CD4-positive, alpha-beta T cell treated with Interleukin-17A for 1 hour (primary cell): ENCODE data around the gene WNT6.

Source experiments
- DNase-seq: peaks from one replicate; pipeline ENCODE4 v3.0.0-alpha.2; 2020

The WNT6 gene

DNA sequence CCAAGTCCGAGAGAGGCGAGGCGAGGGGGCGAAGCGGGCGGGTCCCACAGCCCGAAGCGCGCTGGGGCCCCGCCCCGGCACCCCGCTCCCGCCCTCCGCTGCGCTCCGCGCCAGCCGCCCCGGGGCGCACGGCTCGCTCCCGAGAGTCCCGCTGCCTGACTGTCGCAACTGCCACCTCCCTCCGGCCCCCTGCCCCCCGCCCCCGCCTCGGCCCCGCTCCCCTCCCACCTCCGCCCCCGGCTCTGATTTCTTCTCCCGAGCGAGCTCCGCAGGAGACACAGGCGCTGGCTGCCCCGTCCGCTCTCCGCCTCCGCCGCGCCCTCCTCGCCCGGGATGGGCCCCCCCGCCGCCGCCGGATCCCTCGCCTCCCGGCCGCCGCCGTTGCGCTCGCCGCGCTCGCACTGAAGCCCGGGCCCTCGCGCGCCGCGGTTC, at the start of gene WNT6:
Gene WNT6 (plus strand): TSS at position 250 of the 432 bp plus-strand sequence. CDS start 233 bp downstream, outside the sequence.
- no peak for DNase-seq

- DNase-seq: no peak
Measured at GRCh38 chr2:218810256-218810655, 49.3 kb upstream of the WNT6 start.

GRCh38 chr2:218811382-218811781, 48.2 kb upstream of the WNT6 start:
- no peak for DNase-seq

- DNase-seq: no peak
Measured at GRCh38 chr2:218812096-218812815, 47.3 kb upstream of the WNT6 start.

- DNase-seq: no peak
Measured at GRCh38 chr2:218812861-218813260, 46.7 kb upstream of the WNT6 start.

GRCh38 chr2:218813771-218814460, 45.7 kb upstream of the WNT6 start:
- DNase-seq: no peak

GRCh38 chr2:218814540-218815243, 44.9 kb upstream of the WNT6 start:
- no peak for DNase-seq

DNA sequence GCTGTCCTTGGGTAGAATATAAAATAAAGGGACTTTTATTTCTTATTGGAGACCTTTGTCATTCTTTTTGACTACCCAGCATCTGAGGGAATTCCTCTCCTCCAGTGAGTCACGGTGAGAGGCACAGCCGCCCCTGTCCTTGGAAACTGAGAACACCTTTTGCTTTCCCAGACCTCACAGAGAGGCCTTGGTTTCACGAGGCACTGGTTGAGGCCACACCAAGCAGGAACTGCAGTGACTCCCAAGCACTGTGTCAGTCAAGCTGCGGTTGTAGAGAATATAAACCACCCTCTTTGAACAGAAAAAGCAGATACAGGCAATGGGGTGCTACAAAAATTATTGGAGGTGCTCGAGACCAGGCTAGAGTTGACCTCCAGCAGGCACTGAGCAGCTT, 44.4 kb upstream of the WNT6 start:
- no peak for DNase-seq

GRCh38 chr2:218815649-218816048, 44.0 kb upstream of the WNT6 start:
- no peak for DNase-seq

GRCh38 chr2:218816561-218817011, 43.0 kb upstream of the WNT6 start:
- DNase-seq: no peak

GRCh38 chr2:218819093-218819492, 40.5 kb upstream of the WNT6 start:
- DNase-seq: no peak

DNA sequence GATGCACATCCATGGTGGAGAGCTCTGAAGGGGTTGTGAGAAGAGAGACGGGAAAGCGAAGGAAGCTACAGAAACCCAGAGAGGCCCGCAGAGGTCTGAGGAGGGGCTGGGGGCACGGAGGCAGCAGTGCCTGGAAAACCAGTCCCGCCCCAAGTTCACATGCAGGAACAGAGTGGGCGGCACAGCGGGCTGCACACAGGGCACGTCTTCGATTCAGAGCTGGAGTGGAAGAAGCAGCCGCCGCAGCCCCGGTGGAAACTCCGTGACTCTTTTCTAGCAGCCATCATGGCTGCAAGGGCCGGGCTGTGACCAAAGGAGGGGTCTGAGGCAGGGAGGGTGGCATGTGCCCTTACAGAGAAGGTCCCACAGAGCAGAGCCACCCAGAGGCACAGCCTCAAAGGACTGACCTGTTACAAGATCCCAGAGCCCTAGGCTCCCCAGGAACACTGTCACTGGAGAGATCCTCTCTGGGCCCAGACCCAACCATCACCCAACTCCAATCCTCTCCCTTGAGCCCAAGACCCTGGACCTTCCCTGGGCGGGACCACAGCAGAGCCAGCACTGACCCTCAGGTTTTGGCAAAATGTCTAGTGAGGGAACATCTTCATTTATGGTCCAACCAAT, 38.7 kb upstream of the WNT6 start:
- DNase-seq: no peak

DNA sequence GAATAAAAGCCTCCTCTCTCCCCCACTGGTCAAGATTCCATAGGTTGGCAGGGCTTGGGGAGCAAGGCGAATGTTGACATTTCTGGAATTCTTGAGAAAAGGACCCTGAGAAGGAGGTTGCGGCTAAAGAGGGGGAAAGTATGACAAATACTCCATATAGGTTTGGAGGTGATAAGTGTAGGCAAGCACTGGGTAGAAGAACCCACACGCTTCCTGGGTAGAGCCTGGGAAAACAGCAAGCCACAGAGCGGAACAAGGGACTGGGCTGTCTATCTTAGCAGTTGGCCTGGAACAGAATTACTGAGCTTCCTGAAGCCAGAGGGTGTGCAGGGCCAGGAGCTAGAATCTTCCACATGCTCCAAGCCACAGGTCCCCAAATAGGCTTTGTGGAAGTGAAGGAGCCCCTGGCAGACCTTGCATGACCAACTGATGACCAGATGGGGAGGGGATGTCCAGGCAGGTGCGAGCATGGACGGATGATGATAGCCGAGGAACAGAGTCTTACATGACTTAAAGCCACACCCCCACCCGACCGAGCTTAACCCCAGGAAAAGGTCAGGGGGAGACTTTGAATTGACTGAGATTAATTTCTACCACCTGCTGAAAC, 37.9 kb upstream of the WNT6 start:
- DNase-seq: no peak

GRCh38 chr2:218822622-218823021, 37.0 kb upstream of the WNT6 start:
- DNase-seq: no peak

GRCh38 chr2:218823196-218823855, 36.3 kb upstream of the WNT6 start:
- no peak for DNase-seq

DNA sequence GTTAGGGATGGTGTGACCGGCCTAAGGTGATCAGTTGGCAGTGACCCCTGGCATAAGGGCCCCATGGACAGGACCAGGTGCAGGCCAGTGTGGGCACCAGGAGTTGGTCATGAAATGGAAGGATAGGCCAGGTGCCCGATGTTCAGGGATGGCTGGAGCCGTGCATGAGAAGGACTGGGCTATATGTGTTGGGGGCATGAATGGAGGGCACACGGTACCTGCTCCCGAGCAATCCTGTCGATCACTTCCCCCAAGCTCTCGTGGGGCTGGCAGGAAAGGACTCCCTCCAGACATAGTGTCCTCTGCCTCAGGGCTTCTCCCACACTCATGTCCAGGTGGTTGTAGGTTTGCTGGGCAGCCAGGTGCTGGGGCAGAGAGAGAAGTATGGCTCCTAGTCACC, 35.6 kb upstream of the WNT6 start:
- DNase-seq: no peak

GRCh38 chr2:218826791-218827190, 32.8 kb upstream of the WNT6 start:
- no peak for DNase-seq

DNA sequence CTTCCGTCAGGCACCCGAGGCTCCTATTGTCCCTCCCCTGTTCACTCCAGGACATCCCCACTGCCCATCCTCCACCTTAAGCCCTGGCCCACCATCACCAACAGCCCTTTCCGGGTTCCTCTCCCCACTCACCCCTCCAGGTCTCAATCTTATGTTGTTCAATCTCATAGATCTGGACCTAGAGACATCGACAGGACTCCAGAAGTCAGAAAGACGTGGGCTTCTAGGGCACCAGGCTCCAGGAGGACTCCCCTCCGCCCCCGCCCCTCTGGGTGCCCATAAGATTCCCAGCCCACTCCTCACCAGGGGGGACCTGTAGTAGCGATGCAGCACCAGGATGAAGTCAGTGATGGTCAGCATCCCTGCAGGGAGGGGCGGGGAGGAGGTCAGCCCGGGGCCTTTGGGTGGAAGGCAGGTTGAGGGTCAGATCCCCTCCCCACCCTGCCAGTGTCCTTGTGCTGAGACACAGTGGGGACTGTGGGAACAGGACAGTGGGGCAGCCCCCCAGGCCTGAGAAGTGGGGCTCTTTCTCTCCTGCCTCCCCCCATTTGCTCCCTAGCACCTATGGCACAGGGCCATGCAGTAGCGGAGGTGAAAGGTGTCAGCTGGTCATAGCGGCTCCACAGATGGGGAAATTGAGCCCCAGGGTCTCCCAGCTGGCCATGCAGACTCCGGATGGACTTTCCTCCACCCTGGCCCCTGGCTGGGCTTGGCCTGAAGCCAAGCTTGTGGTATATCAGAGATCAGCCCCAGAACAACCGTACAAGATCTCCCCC, 31.7 kb upstream of the WNT6 start:
- no peak for DNase-seq

DNA sequence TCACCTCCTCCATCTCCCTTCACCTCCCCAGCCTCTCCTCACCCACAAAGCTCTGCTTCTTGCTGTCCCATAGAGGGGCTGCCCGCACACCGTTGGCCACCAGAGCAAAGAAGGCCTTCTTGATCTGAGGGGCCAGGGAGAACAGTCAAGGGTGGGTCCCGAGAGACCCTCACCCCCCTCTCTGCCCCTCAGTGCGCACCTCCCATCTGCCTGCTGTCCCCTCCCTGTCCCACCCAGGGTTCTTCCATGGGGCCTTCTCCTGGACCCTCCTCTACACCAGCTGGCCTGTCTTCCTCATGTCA, 31.2 kb upstream of the WNT6 start:
- no peak for DNase-seq

GRCh38 chr2:218829868-218830451, 29.6 kb upstream of the WNT6 start:
- no peak for DNase-seq
